HG02973 (cell line): Measurements from ENCODE around the gene PLAC1.

Source experiments
- ATAC-seq: cut with Tn5 transposase; IDR thresholded peaks from one replicate; pipeline ENCODE4 v1.9.1; 2021; ENCODE audit warnings: moderate library complexity; ENCODE audit not compliant: unreplicated experiment

Gene PLAC1

GRCh38 chrX:134632355-134632754 lies 25.9 kb downstream of the PLAC1 start:
- ATAC-seq = no peak

- ATAC-seq = no peak
Observed at GRCh38 chrX:134631426-134632346, 26.6 kb downstream of the PLAC1 start.

GRCh38 chrX:134628663-134629062 lies 29.6 kb downstream of the PLAC1 start:
- no peak for ATAC-seq

GRCh38 chrX:134626434-134626833 lies 31.8 kb downstream of the PLAC1 start:
- ATAC-seq = no peak

- no peak for ATAC-seq
Observed at GRCh38 chrX:134625315-134625718, 33.0 kb downstream of the PLAC1 start.

GRCh38 chrX:134624046-134624430 lies 34.2 kb downstream of the PLAC1 start:
- ATAC-seq = no peak

- ATAC-seq = no peak
Observed at GRCh38 chrX:134623293-134624045, 34.8 kb downstream of the PLAC1 start.

- ATAC-seq = no peak
Observed at GRCh38 chrX:134622813-134623185, 35.5 kb downstream of the PLAC1 start.

- peak; percentile 94 for ATAC-seq
Observed at GRCh38 chrX:134622056-134622812, 36.0 kb downstream of the PLAC1 start.

- ATAC-seq = no peak
Observed at GRCh38 chrX:134619838-134620237, 38.4 kb downstream of the PLAC1 start.

GRCh38 chrX:134613396-134613795 lies 44.9 kb downstream of the PLAC1 start:
- no peak for ATAC-seq

- no peak for ATAC-seq
Observed at GRCh38 chrX:134608153-134608552, 50.1 kb downstream of the PLAC1 start.

- ATAC-seq = no peak
Observed at GRCh38 chrX:134607523-134607922, 50.7 kb downstream of the PLAC1 start.

GRCh38 chrX:134604701-134605311 lies 53.5 kb downstream of the PLAC1 start:
- no peak for ATAC-seq

GRCh38 chrX:134603806-134604700 lies 54.2 kb downstream of the PLAC1 start:
- ATAC-seq = no peak

- no peak for ATAC-seq
Observed at GRCh38 chrX:134602410-134602809, 55.9 kb downstream of the PLAC1 start.

- ATAC-seq = no peak
Observed at GRCh38 chrX:134601240-134601765, 57.0 kb downstream of the PLAC1 start.

- no peak for ATAC-seq
Observed at GRCh38 chrX:134600714-134601113, 57.6 kb downstream of the PLAC1 start.

- no peak for ATAC-seq
Observed at GRCh38 chrX:134599184-134599914, 58.9 kb downstream of the PLAC1 start.
